ENCODE measurements around the gene NTSR1. TPM values are rescaled to one million over a fixed set of nuclear protein-coding genes. Genes with fewer than 3 reads are reported as not detected.

NTSR1 gene
- total RNA-seq, 1 experiment from 2014 or later, result 0.98 TPM

DNA sequence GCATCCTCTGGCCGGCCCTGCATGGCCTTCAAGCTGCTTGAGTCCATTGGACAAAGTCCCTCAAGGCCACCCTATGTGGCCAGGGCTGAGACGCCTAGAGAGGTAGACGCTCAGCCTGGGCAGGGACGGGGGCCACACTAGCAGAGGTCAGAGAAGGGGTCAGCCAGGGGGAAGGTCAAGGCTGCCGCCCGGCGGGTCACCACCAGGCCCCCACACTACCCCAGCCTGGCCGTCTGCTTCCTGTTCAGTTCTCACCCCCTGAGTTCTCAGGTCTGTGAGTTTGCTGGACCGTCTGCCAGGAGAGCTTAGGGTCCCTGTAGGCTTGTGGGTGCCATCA lies 37.3 kb downstream of the NTSR1 start:
- intact Hi-C loops (cut with micrococcal nuclease; ENCODE audit: unreplicated experiment), result no loop called here
- H3K4me1 ChIP-seq (replicated peaks; ENCODE audit: insufficient read depth), result peaks cover 8% of the 10 kb centered on the region
- POLR2A ChIA-PET (ENCODE audit: unreplicated experiment), result no interaction called here
- no peaks in the 10 kb centered on the region for H3K27me3 ChIP-seq (ENCODE audit: insufficient read depth, low read depth)
- no peak for DNase-seq
- H4K20me1 ChIP-seq (ENCODE audit: insufficient read depth), result no peaks in the 10 kb centered on the region
- no peaks in the 10 kb centered on the region for H3K36me3 ChIP-seq (ENCODE audit: low read depth)
- CTCF ChIA-PET, result no interaction called here
- BruUV-seq (replicated peaks), result no TSS peak
- no peak overlapping the region for H2AFZ ChIP-seq
- H3K79me2 ChIP-seq (ENCODE audit: low read depth), result no peaks in the 10 kb centered on the region
- H3K9me2 ChIP-seq (ENCODE audit: insufficient read depth), result no peaks in the 10 kb centered on the region
- peaks cover 3% of the 10 kb centered on the region for H3F3A ChIP-seq (ENCODE audit: insufficient read depth, low read depth)
- H3K27ac ChIP-seq, result no peak overlapping the region
- H3K4me3 ChIP-seq, result no peak overlapping the region
- TF ChIP-seq, protein P1, sequence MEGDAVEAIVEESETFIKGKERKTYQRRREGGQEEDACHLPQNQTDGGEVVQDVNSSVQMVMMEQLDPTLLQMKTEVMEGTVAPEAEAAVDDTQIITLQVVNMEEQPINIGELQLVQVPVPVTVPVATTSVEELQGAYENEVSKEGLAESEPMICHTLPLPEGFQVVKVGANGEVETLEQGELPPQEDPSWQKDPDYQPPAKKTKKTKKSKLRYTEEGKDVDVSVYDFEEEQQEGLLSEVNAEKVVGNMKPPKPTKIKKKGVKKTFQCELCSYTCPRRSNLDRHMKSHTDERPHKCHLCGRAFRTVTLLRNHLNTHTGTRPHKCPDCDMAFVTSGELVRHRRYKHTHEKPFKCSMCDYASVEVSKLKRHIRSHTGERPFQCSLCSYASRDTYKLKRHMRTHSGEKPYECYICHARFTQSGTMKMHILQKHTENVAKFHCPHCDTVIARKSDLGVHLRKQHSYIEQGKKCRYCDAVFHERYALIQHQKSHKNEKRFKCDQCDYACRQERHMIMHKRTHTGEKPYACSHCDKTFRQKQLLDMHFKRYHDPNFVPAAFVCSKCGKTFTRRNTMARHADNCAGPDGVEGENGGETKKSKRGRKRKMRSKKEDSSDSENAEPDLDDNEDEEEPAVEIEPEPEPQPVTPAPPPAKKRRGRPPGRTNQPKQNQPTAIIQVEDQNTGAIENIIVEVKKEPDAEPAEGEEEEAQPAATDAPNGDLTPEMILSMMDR (conservative IDR thresholded peaks at IDR 0.05), result no peak
- no peak for TF ChIP-seq EZH2 (IDR thresholded peaks at IDR 0.05; ENCODE audit: low read depth)
- no peaks in the 10 kb centered on the region for H3K9me3 ChIP-seq (ENCODE audit: insufficient read depth, low read depth)
- H3K4me2 ChIP-seq, result no peak overlapping the region

- Histone ChIP-seq H2AFZ (no peak overlapping the region), H3K79me2 (ENCODE audit: low read depth) (no peaks in the 10 kb centered on the region), H3K9me3 (ENCODE audit: insufficient read depth, low read depth) (no peaks in the 10 kb centered on the region), H3K9me2 (ENCODE audit: insufficient read depth) (no peaks in the 10 kb centered on the region), H3K36me3 (ENCODE audit: low read depth) (no peaks in the 10 kb centered on the region), H3K4me2 (no peak overlapping the region), H3F3A (ENCODE audit: insufficient read depth, low read depth) (peaks cover 5% of the 10 kb centered on the region; the same call in 1 of the 2 replicates), H3K4me1 (replicated peaks; ENCODE audit: insufficient read depth) (no peaks in the 10 kb centered on the region; the same call in 1 of the 2 replicates), H3K27ac (no peak overlapping the region), H3K27me3 (ENCODE audit: insufficient read depth, low read depth) (no peaks in the 10 kb centered on the region), H4K20me1 (ENCODE audit: insufficient read depth) (no peaks in the 10 kb centered on the region), H3K4me3 (no peak overlapping the region)
- TF ChIP-seq, protein P1 (conservative IDR thresholded peaks at IDR 0.05), result no peak
- TF ChIP-seq EZH2 (IDR thresholded peaks at IDR 0.05; ENCODE audit: low read depth), result no peak
- no TSS peak for BruUV-seq (replicated peaks)
- DNase-seq, result no peak
- ChIA-PET POLR2A (ENCODE audit: unreplicated experiment) (no interaction called here), CTCF (no interaction called here)
- intact Hi-C loops (cut with micrococcal nuclease; ENCODE audit: unreplicated experiment), result no loop called here
These were observed 39.7 kb downstream of the NTSR1 start for GRCh38 chr20:62748311-62748710.

DNA sequence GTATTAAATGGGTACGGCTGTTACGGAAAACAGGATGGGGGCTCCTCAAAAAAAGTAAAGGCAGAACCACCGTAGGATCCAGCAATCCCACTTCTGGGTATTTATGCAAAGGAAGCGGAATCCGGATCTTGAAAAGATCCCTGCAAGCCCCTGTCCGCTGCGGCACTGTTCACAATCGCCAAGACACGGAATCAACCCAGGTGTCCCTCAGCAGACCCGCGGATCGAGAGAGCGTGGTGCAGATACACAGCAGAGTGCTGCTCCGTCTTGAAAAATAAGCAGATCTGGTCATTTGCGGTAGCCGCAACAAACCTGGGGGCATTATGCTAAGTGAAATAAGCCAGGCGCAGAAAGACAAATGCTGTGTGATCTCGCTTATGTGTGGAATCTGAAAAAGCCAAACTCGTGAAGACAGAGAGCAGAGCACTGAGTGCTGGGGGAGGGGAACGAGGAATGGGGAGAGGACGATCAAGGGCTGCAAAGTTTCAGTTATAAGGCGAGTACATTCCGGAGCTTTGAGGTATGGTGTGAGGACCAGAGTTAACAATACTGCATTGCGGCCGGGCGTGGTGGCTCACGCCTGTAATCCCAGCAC lies 41.3 kb downstream of the NTSR1 start:
- DNase-seq, result no peak
- POLR2A ChIA-PET (ENCODE audit: unreplicated experiment), result no interaction called here
- CTCF ChIA-PET, result no interaction called here
- H4K20me1 ChIP-seq (ENCODE audit: insufficient read depth), result no peaks in the 10 kb centered on the region
- H3F3A ChIP-seq (ENCODE audit: insufficient read depth, low read depth), result peaks cover 5% of the 10 kb centered on the region; the same call in 1 of the 2 replicates
- BruUV-seq (replicated peaks), result no TSS peak
- H3K4me2 ChIP-seq, result no peak overlapping the region
- no peak overlapping the region for H3K27ac ChIP-seq
- no peaks in the 10 kb centered on the region for H3K79me2 ChIP-seq (ENCODE audit: low read depth)
- no peak overlapping the region for H3K4me3 ChIP-seq
- H3K9me2 ChIP-seq (ENCODE audit: insufficient read depth), result no peaks in the 10 kb centered on the region
- no peaks in the 10 kb centered on the region for H3K36me3 ChIP-seq (ENCODE audit: low read depth)
- no peaks in the 10 kb centered on the region for H3K4me1 ChIP-seq (replicated peaks; ENCODE audit: insufficient read depth)
- H3K9me3 ChIP-seq (ENCODE audit: insufficient read depth, low read depth), result no peaks in the 10 kb centered on the region
- TF ChIP-seq, protein P1 (conservative IDR thresholded peaks at IDR 0.05), result no peak
- TF ChIP-seq EZH2 (IDR thresholded peaks at IDR 0.05; ENCODE audit: low read depth), result no peak
- intact Hi-C loops (cut with micrococcal nuclease; ENCODE audit: unreplicated experiment), result no loop called here
- no peaks in the 10 kb centered on the region for H3K27me3 ChIP-seq (ENCODE audit: insufficient read depth, low read depth)
- H2AFZ ChIP-seq, result no peak overlapping the region

All from PC-9 (cell line).